Common myeloid progenitor, CD34-positive (primary cell): ENCODE measurements around the gene MTRF1.

Source experiments
- CTCF ChIA-PET: fragments of 350-600 bp; sonication (Branson Sonifier 250); formaldehyde crosslinking; loops from one replicate; lab custom pipeline; 2021; ENCODE audit warnings: antibody characterized with exemption; lab: Charles Lee
- POLR2A ChIA-PET: fragments of 350-600 bp; sonication (Branson Sonifier 250); formaldehyde crosslinking; loops from one replicate; lab custom pipeline; 2021; ENCODE audit warnings: antibody characterized with exemption; lab: Charles Lee
- DNase-seq, 3 donors: peaks; one replicate each; pipeline versions ENCODE4 v3.0.0 to v3.0.0-alpha.2; 2013
- H3K27ac ChIP-seq, 2 experiments: 1 replicate in 1 of 2; 2 replicates in 1 of 2; pipeline ENCODE4 v1.7.0; 2013; ENCODE audit warnings: inconsistent platforms in 2 of 2, low read length in 2 of 2, mild to moderate bottlenecking in 2 of 2, low read depth in 1 of 2, moderate library complexity in 1 of 2; ENCODE audit not compliant: severe bottlenecking in 2 of 2, insufficient read depth in 1 of 2, poor library complexity in 1 of 2
- H3K27me3 ChIP-seq, 5 experiments: replicated peaks in 2 of 5; 1 replicate in 3 of 5; 2 replicates in 2 of 5; pipeline versions ENCODE4 v1.6.1 to v1.7.0; 2013; ENCODE audit warnings: low read length in 4 of 5, mild to moderate bottlenecking in 2 of 5, moderate library complexity in 2 of 5, inconsistent platforms in 1 of 5; ENCODE audit not compliant: insufficient read depth in 5 of 5, control insufficient read depth in 4 of 5
- H3K36me3 ChIP-seq, 4 experiments: 1 replicate in 2 of 4; 2 replicates in 2 of 4; pipeline versions ENCODE4 v1.6.1 to v1.7.0; 2013; ENCODE audit warnings: low read length in 3 of 4, control low read depth in 1 of 4, mild to moderate bottlenecking in 1 of 4; ENCODE audit not compliant: control insufficient read depth in 4 of 4, insufficient read depth in 4 of 4
- H3K4me1 ChIP-seq, 4 experiments: 1 replicate in 3 of 4; 2 replicates in 1 of 4; pipeline versions ENCODE4 v1.6.1 to v1.7.1; 2013; ENCODE audit warnings: low read length in 3 of 4, mild to moderate bottlenecking in 3 of 4, control low read depth in 1 of 4, inconsistent platforms in 1 of 4, moderate library complexity in 1 of 4; ENCODE audit not compliant: control insufficient read depth in 4 of 4, insufficient read depth in 4 of 4; ENCODE audit errors: control extremely low read depth in 1 of 4
- H3K4me3 ChIP-seq, 7 experiments: 1 replicate in 4 of 7; 2 replicates in 3 of 7; pipeline versions ENCODE4 v1.5.1 to v1.7.0; 2013; ENCODE audit warnings: mild to moderate bottlenecking in 7 of 7, low read length in 6 of 7, moderate library complexity in 6 of 7, inconsistent platforms in 2 of 7, low read depth in 2 of 7, control low read depth in 1 of 7; ENCODE audit not compliant: insufficient read depth in 4 of 7, control insufficient read depth in 1 of 7; ENCODE audit errors: extremely low read depth in 1 of 7
- H3K9me3 ChIP-seq, 5 experiments: 1 replicate in 4 of 5; 2 replicates in 1 of 5; pipeline versions ENCODE4 v1.6.1 to v1.7.1; 2013; ENCODE audit warnings: low read length in 4 of 5, mild to moderate bottlenecking in 2 of 5, inconsistent platforms in 1 of 5, low read depth in 1 of 5, moderate library complexity in 1 of 5; ENCODE audit not compliant: control insufficient read depth in 4 of 5, insufficient read depth in 2 of 5; ENCODE audit errors: control extremely low read depth in 1 of 5
- WGBS: methylation state at CpG from one replicate; pipeline ENCODE4 v1.1.5; 2013; ENCODE audit not compliant: insufficient coverage; 5-methylcytosine and 5-hydroxymethylcytosine counted together

The MTRF1 gene

GRCh38 chr13:41306271-41307145 lies 43.1 kb upstream of the MTRF1 start:
- Histone ChIP-seq H3K4me1 (peaks cover 0 to 6% (median 6%) of the 10 kb centered on the region in 4 experiments), H3K27ac (no peak overlapping the region), H3K27me3 (peaks cover 0 to 2% (median 0%) of the 10 kb centered on the region in 5 experiments), H3K4me3 (no peak overlapping the region), H3K36me3 (no peaks in the 10 kb centered on the region), H3K9me3 (no peaks in the 10 kb centered on the region)
- POLR2A ChIA-PET, result no interaction called here
- CTCF ChIA-PET, result no interaction called here
- 95% methylated on average over 13 of the region's 15 CpGs for WGBS
- no peak for DNase-seq

- ChIA-PET CTCF (no interaction called here), POLR2A (no interaction called here)
- H3K9me3 ChIP-seq, result no peaks in the 10 kb centered on the region
Measured at GRCh38 chr13:41304551-41304950, 41.2 kb upstream of the MTRF1 start.

GRCh38 chr13:41302743-41303142 lies 39.4 kb upstream of the MTRF1 start:
- WGBS, result 100% methylated on average over 2 of the region's 3 CpGs
- ChIA-PET CTCF (interaction anchor here (1.2 kb wide), 1 partner anchor 10 kb away, joined by 4 read pairs; no protein-coding TSS in a partner anchor), POLR2A (no interaction called here)
- Histone ChIP-seq H3K4me3 (no peak overlapping the region), H3K27ac (no peak overlapping the region), H3K4me1 (no peaks in the 10 kb centered on the region), H3K36me3 (no peaks in the 10 kb centered on the region), H3K9me3 (no peaks in the 10 kb centered on the region), H3K27me3 (peaks cover 0 to 2% (median 0%) of the 10 kb centered on the region in 5 experiments)
- no peak for DNase-seq

More at GRCh38 chr13:41304551-41304950, 41.2 kb upstream of the MTRF1 start:
- no peaks in the 10 kb centered on the region for H3K36me3 ChIP-seq
- no peaks in the 10 kb centered on the region for H3K4me1 ChIP-seq
- DNase-seq, result no peak
- H3K4me3 ChIP-seq, result no peak overlapping the region
- H3K27ac ChIP-seq, result no peak overlapping the region
- peaks cover 0 to 2% (median 0%) of the 10 kb centered on the region in 5 experiments for H3K27me3 ChIP-seq

GRCh38 chr13:41299316-41300094 lies 36.1 kb upstream of the MTRF1 start:
- no peaks in the 10 kb centered on the region for H3K4me1 ChIP-seq
- no peak overlapping the region for H3K27ac ChIP-seq
- H3K36me3 ChIP-seq, result no peaks in the 10 kb centered on the region
- ChIA-PET POLR2A (interaction anchor here (0.6 to 0.7 kb wide), 2 partner anchors 53 to 159 kb away, joined by 3 to 5 read pairs; no protein-coding TSS in a partner anchor), CTCF (interaction anchor here (0.6 to 1.0 kb wide), 2 partner anchors 36 to 38 kb away, joined by 3 read pairs; no protein-coding TSS in a partner anchor)
- no peak overlapping the region for H3K4me3 ChIP-seq
- no peaks in the 10 kb centered on the region for H3K9me3 ChIP-seq
- WGBS, result 100% methylated on average over 3 of the region's 4 CpGs
- H3K27me3 ChIP-seq, result no peaks in the 10 kb centered on the region
- DNase-seq, result no peak

GRCh38 chr13:41296879-41297646 lies 33.7 kb upstream of the MTRF1 start:
- WGBS, result 100% methylated on average over 1 of the region's 3 CpGs
- Histone ChIP-seq H3K9me3 (peaks cover 0 to 2% (median 0%) of the 10 kb centered on the region in 5 experiments), H3K4me1 (no peaks in the 10 kb centered on the region), H3K36me3 (no peaks in the 10 kb centered on the region), H3K27me3 (no peaks in the 10 kb centered on the region), H3K4me3 (no peak overlapping the region), H3K27ac (no peak overlapping the region)
- DNase-seq, result no peak
- ChIA-PET CTCF (no interaction called here), POLR2A (no interaction called here)

- CTCF ChIA-PET, result no interaction called here
- WGBS, result 100% methylated on average over 1 of the region's 1 CpG
- POLR2A ChIA-PET, result no interaction called here
- Histone ChIP-seq H3K4me1 (no peaks in the 10 kb centered on the region), H3K27ac (no peak overlapping the region), H3K27me3 (no peaks in the 10 kb centered on the region), H3K4me3 (no peak overlapping the region), H3K9me3 (peaks cover 0 to 5% (median 0%) of the 10 kb centered on the region in 5 experiments), H3K36me3 (no peaks in the 10 kb centered on the region)
- no peak for DNase-seq
Measured at GRCh38 chr13:41295973-41296372, 32.6 kb upstream of the MTRF1 start.
